ENCODE results near the gene RASSF10.

The RASSF10 gene

DNA sequence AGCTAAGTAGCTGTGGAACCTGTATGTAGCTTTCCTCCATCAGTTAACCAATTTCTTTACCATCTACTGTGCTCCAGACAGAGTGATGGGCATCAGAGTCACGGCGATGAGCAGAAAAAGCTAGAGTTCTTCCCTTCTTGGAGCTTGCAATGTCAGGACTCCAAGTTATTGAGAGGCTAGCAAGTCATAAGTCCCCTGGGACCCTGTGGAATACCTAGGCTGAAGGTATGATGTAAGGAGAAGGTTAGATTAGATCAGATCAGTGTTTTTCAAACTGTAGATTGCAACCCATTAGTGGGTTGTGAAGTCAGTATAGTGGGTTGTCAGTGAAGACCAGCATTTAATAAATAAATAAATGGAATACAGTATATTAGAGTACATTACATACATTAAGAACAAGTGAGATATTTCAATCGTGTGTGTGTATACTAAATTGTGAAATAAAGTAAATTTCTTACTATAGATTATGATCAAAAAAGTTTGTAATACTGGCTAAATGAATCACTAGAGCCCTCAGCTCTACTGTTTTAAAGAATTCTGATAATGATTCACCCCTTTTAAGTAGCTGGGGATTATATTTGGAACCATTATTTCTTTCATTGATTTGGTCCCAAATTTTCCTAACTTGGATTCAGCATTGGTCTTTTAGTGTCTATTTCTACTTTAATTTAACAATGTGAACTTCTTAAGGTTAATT lies 52.3 kb downstream of the RASSF10 start:
- Histone ChIP-seq H3K23ac (ENCODE audit: low read depth, low read length, poor library complexity) (no peak overlapping the region), H3K9ac (ENCODE audit: low read depth, low read length, poor library complexity) (no peak overlapping the region), H3K4me1 (ENCODE audit: control insufficient read depth in 2 of 2, insufficient read depth in 1 of 2, low read depth in 1 of 2, low read length in 2 of 2) (no peaks in the 10 kb centered on the region), H3K9me3 (replicated peaks in 1 of 2; ENCODE audit: control insufficient read depth in 2 of 2, insufficient read depth in 1 of 2, low read depth in 1 of 2, low read length in 2 of 2) (peaks cover 2 to 4% of the 10 kb centered on the region in 2 donors), H3K36me3 (replicated peaks in 1 of 2; ENCODE audit: control insufficient read depth in 2 of 2, insufficient read depth in 2 of 2, low read length in 2 of 2) (no peaks in the 10 kb centered on the region), H4K8ac (ENCODE audit: low read depth, low read length) (no peak overlapping the region), H2BK5ac (ENCODE audit: low read length) (no peak overlapping the region), H2AK5ac (ENCODE audit: low read depth, low read length) (no peak overlapping the region), H2AFZ (ENCODE audit: low read length) (no peak overlapping the region), H2BK15ac (ENCODE audit: low read length) (no peak overlapping the region), H3K79me1 (ENCODE audit: low read depth, low read length) (no peaks in the 10 kb centered on the region), H3K18ac (ENCODE audit: low read length) (no peak overlapping the region), H2BK120ac (ENCODE audit: low read depth, low read length) (no peak overlapping the region), H3K27me3 (ENCODE audit: control insufficient read depth in 3 of 3, insufficient read depth in 3 of 3, low read depth in 1 of 3, low read length in 3 of 3) (no peaks in the 10 kb centered on the region), H2BK12ac (ENCODE audit: low read length) (no peak overlapping the region), H4K91ac (ENCODE audit: low read depth, low read length, poor library complexity) (no peak overlapping the region), H3K27ac (replicated peaks; ENCODE audit: low read length) (no peak overlapping the region), H3K4me2 (ENCODE audit: insufficient read depth, low read length, poor library complexity, severe bottlenecking) (no peak overlapping the region), H3K4ac (ENCODE audit: low read length) (no peak overlapping the region), H3K4me3 (ENCODE audit: low read length in 2 of 2) (no peak overlapping the region), H3K14ac (ENCODE audit: low read length) (no peak overlapping the region)
- no peak for DNase-seq (ENCODE audit: low spot score)
- no CpG with 5 or more reads among the region's 3 CpGs for WGBS, 2 donors (ENCODE audit: extremely low coverage in 2 of 2, insufficient read length in 2 of 2, insufficient replicate concordance in 1 of 2)

Measured in neuronal stem cell (in vitro differentiated cells).